Natural killer cell treated with Interleukin-12 subunit alpha and Interleukin-12 subunit beta and Interleukin-15 and Interleukin-18, amount 100 ng/mL, for 72 hours (primary cell): ENCODE results near the gene TAF8. TPM values are rescaled to one million over a fixed set of nuclear protein-coding genes. Genes with fewer than 3 reads are reported as not detected.

Experiments used
- ATAC-seq, 2 donors: fragments of 150-1000 bp; cut with Tn5 transposase in 1 of 2; sonication (Bioruptor Pico), chemical (Tn5 transposase) in 1 of 2; 2 replicates each; pipeline ENCODE4 v1.10.0; 2021
- DNase-seq: peaks from one replicate; pipeline ENCODE4 v3.0.0; 2022; ENCODE audit warnings: low spot score
- H3K27ac Mint-ChIP-seq, 2 donors: 1 replicate in 1 of 2; 2 replicates in 1 of 2; pipeline ENCODE4 v1.8.0; 2022; ENCODE audit warnings: mixed read lengths in 2 of 2, mild to moderate bottlenecking in 1 of 2, moderate library complexity in 1 of 2
- H3K27me3 Mint-ChIP-seq, 2 donors: 1 replicate in 1 of 2; 2 replicates in 1 of 2; pipeline ENCODE4 v1.8.0; 2022; ENCODE audit warnings: mixed read lengths in 2 of 2
- H3K36me3 Mint-ChIP-seq: one replicate; pipeline ENCODE4 v1.8.0; 2022; ENCODE audit warnings: mixed read lengths
- H3K4me1 Mint-ChIP-seq, 2 donors: 1 replicate in 1 of 2; 2 replicates in 1 of 2; pipeline ENCODE4 v1.8.0; 2022; ENCODE audit warnings: low read depth in 2 of 2, mixed read lengths in 2 of 2, mild to moderate bottlenecking in 1 of 2
- H3K4me3 Mint-ChIP-seq: one replicate; pipeline ENCODE4 v1.8.0; 2022; ENCODE audit warnings: mixed read lengths
- H3K9me3 Mint-ChIP-seq: 2 replicates; pipeline ENCODE4 v1.8.0; 2022; ENCODE audit warnings: mixed read lengths
- total RNA-seq, 2 donors: library from RNA; stranded (reverse); gene quantifications; one replicate each; pipeline ENCODE4 v1.2.3, GENCODE V29; 2022

Gene TAF8
- total RNA-seq, 2 donors from 2014 or later: 38.7 to 44.1 TPM

- ATAC-seq (no peak), DNase-seq (no peak)
- H3K4me3 Mint-ChIP-seq: no peak overlapping the region
- no peaks in the 10 kb centered on the region for H3K27me3 Mint-ChIP-seq
- H3K36me3 Mint-ChIP-seq: peaks cover 17% of the 10 kb centered on the region
- peaks cover 19 to 21% of the 10 kb centered on the region in 2 donors for H3K4me1 Mint-ChIP-seq
- no peak overlapping the region for H3K27ac Mint-ChIP-seq
- H3K9me3 Mint-ChIP-seq: no peaks in the 10 kb centered on the region
Observed at GRCh38 chr6:42053601-42054000, 3.3 kb downstream of the TAF8 start.

- H3K4me1 Mint-ChIP-seq: no peaks in the 10 kb centered on the region
- no peak overlapping the region for H3K4me3 Mint-ChIP-seq
- peaks cover 31% of the 10 kb centered on the region for H3K36me3 Mint-ChIP-seq
- no peaks in the 10 kb centered on the region for H3K9me3 Mint-ChIP-seq
- H3K27me3 Mint-ChIP-seq: no peaks in the 10 kb centered on the region
- H3K27ac Mint-ChIP-seq: no peak overlapping the region
- DNase-seq (no peak), ATAC-seq (no peak)
Observed at GRCh38 chr6:42059743-42060142, 9.4 kb downstream of the TAF8 start.

- H3K36me3 Mint-ChIP-seq: peaks cover 5% of the 10 kb centered on the region
- no peak overlapping the region for H3K27ac Mint-ChIP-seq
- no peak overlapping the region for H3K4me3 Mint-ChIP-seq
- ATAC-seq (no peak), DNase-seq (no peak)
- no peaks in the 10 kb centered on the region for H3K4me1 Mint-ChIP-seq
- no peaks in the 10 kb centered on the region for H3K9me3 Mint-ChIP-seq
- no peaks in the 10 kb centered on the region for H3K27me3 Mint-ChIP-seq
Observed at GRCh38 chr6:42066156-42066675, 15.9 kb downstream of the TAF8 start.

GRCh38 chr6:42068173-42068572 is 17.8 kb downstream of the TAF8 start:
- Mint-ChIP-seq H3K36me3 (peaks cover 1% of the 10 kb centered on the region), H3K27ac (no peak overlapping the region), H3K4me3 (no peak overlapping the region), H3K27me3 (no peaks in the 10 kb centered on the region), H3K4me1 (peaks cover under 1 to 1% of the 10 kb centered on the region in 2 donors), H3K9me3 (no peaks in the 10 kb centered on the region)
- DNase-seq (no peak), ATAC-seq (no peak)

GRCh38 chr6:42068872-42069522 is 18.7 kb downstream of the TAF8 start:
- H3K9me3 Mint-ChIP-seq: no peaks in the 10 kb centered on the region
- no peaks in the 10 kb centered on the region for H3K27me3 Mint-ChIP-seq
- H3K4me3 Mint-ChIP-seq: no peak overlapping the region
- DNase-seq (no peak), ATAC-seq (no peak)
- H3K27ac Mint-ChIP-seq: no peak overlapping the region
- peaks cover 3 to 9% of the 10 kb centered on the region in 2 donors for H3K4me1 Mint-ChIP-seq
- peaks cover 9% of the 10 kb centered on the region for H3K36me3 Mint-ChIP-seq

- Mint-ChIP-seq H3K4me1 (peaks cover 3 to 11% of the 10 kb centered on the region in 2 donors), H3K27ac (no peak overlapping the region), H3K27me3 (no peaks in the 10 kb centered on the region), H3K36me3 (peaks cover 11% of the 10 kb centered on the region), H3K9me3 (no peaks in the 10 kb centered on the region), H3K4me3 (no peak overlapping the region)
- no peak for ATAC-seq
- DNase-seq: no peak
Observed at GRCh38 chr6:42071881-42072583, 21.7 kb downstream of the TAF8 start.

- H3K4me3 Mint-ChIP-seq: no peak overlapping the region
Observed at GRCh38 chr6:42073287-42073686, 23.0 kb downstream of the TAF8 start.

GRCh38 chr6:42075159-42075838 is 25.0 kb downstream of the TAF8 start:
- Mint-ChIP-seq H3K27ac (no peak overlapping the region), H3K4me3 (no peak overlapping the region), H3K27me3 (no peaks in the 10 kb centered on the region), H3K4me1 (peaks cover 3 to 11% of the 10 kb centered on the region in 2 donors), H3K9me3 (no peaks in the 10 kb centered on the region), H3K36me3 (peaks cover 11% of the 10 kb centered on the region)
- DNase-seq (no peak), ATAC-seq (peak in 1 of 2 donors; percentile 28)

More at GRCh38 chr6:42073287-42073686, 23.0 kb downstream of the TAF8 start:
- Mint-ChIP-seq H3K36me3 (peaks cover 11% of the 10 kb centered on the region), H3K27ac (peak overlapping the region; percentile 13 to 66), H3K4me1 (peaks cover 3 to 11% of the 10 kb centered on the region in 2 donors), H3K9me3 (no peaks in the 10 kb centered on the region), H3K27me3 (no peaks in the 10 kb centered on the region)
- ATAC-seq: no peak
- no peak for DNase-seq

- no peak for ATAC-seq
- Mint-ChIP-seq H3K36me3 (peaks cover 8% of the 10 kb centered on the region), H3K27me3 (no peaks in the 10 kb centered on the region), H3K4me1 (peaks cover under 1 to 9% of the 10 kb centered on the region in 2 donors), H3K4me3 (no peak overlapping the region), H3K27ac (no peak overlapping the region), H3K9me3 (no peaks in the 10 kb centered on the region)
- no peak for DNase-seq
Observed at GRCh38 chr6:42078386-42078785, 28.1 kb downstream of the TAF8 start.

- Mint-ChIP-seq H3K27ac (no peak overlapping the region), H3K4me1 (peaks cover 0 to 4% of the 10 kb centered on the region in 2 donors), H3K36me3 (no peaks in the 10 kb centered on the region), H3K4me3 (no peak overlapping the region), H3K9me3 (no peaks in the 10 kb centered on the region), H3K27me3 (no peaks in the 10 kb centered on the region)
- no peak for ATAC-seq
- DNase-seq: no peak
Observed at GRCh38 chr6:42079941-42080464, 29.7 kb downstream of the TAF8 start.

- Mint-ChIP-seq H3K4me3 (no peak overlapping the region), H3K9me3 (no peaks in the 10 kb centered on the region), H3K4me1 (peaks cover 0 to 4% of the 10 kb centered on the region in 2 donors), H3K27ac (peak overlapping the region in 1 of 2 donors; percentile 10), H3K36me3 (no peaks in the 10 kb centered on the region), H3K27me3 (no peaks in the 10 kb centered on the region)
- DNase-seq (no peak), ATAC-seq (no peak)
Observed at GRCh38 chr6:42083530-42083929, 33.2 kb downstream of the TAF8 start.

- Mint-ChIP-seq H3K27me3 (no peaks in the 10 kb centered on the region), H3K4me3 (no peak overlapping the region), H3K36me3 (no peaks in the 10 kb centered on the region), H3K4me1 (peaks cover 0 to 4% of the 10 kb centered on the region in 2 donors), H3K27ac (no peak overlapping the region), H3K9me3 (no peaks in the 10 kb centered on the region)
- no peak for ATAC-seq
- no peak for DNase-seq
Observed at GRCh38 chr6:42084889-42085288, 34.6 kb downstream of the TAF8 start.

GRCh38 chr6:42086046-42087035 is 36.0 kb downstream of the TAF8 start:
- no peaks in the 10 kb centered on the region for H3K27me3 Mint-ChIP-seq
- DNase-seq (no peak), ATAC-seq (no peak)
- no peak overlapping the region for H3K27ac Mint-ChIP-seq
- H3K36me3 Mint-ChIP-seq: no peaks in the 10 kb centered on the region
- no peaks in the 10 kb centered on the region for H3K9me3 Mint-ChIP-seq
- peaks cover 0 to 4% of the 10 kb centered on the region in 2 donors for H3K4me1 Mint-ChIP-seq
- H3K4me3 Mint-ChIP-seq: no peak overlapping the region
